HEK293 (cell line): ENCODE data around the gene MITF.

Experiments used
- GLI2 ChIP-seq: fragments of 450-650 bp; formaldehyde crosslinking; IDR thresholded peaks from 2 replicates; pipeline ENCODE4; 2017; ENCODE audit warnings: missing biosample characterization, missing genetic modification characterization, low read depth, borderline replicate concordance
- GLIS1 ChIP-seq: fragments of 450-650 bp; formaldehyde crosslinking; IDR thresholded peaks from 2 replicates; pipeline ENCODE4 v1.5.1; 2016; ENCODE audit warnings: missing biosample characterization, missing genetic modification characterization
- SP2 ChIP-seq: fragments of 450-650 bp; formaldehyde crosslinking; IDR thresholded peaks from 2 replicates; pipeline ENCODE4 v1.5.1; 2016; ENCODE audit warnings: missing biosample characterization, missing genetic modification characterization
- ZBTB48 ChIP-seq: fragments of 450-650 bp; formaldehyde crosslinking; IDR thresholded peaks from 2 replicates; pipeline ENCODE4 v1.5.1; 2016; ENCODE audit warnings: missing biosample characterization, missing genetic modification characterization
- ZNF114 ChIP-seq: fragments of 450-650 bp; formaldehyde crosslinking; IDR thresholded peaks from 2 replicates; pipeline ENCODE4 v1.5.0; 2017; ENCODE audit warnings: missing biosample characterization, missing genetic modification characterization
- ZNF121 ChIP-seq: fragments of 450-650 bp; formaldehyde crosslinking; IDR thresholded peaks from 2 replicates; pipeline ENCODE4 v1.5.1; 2016; ENCODE audit warnings: missing biosample characterization, missing genetic modification characterization
- ZNF140 ChIP-seq: fragments of 450-650 bp; formaldehyde crosslinking; IDR thresholded peaks from 2 replicates; pipeline ENCODE4 v1.5.1; 2016; ENCODE audit warnings: missing biosample characterization, missing genetic modification characterization
- ZNF274 ChIP-seq, 2 experiments: fragments of 200-500 bp in 1 of 2; fragments of 450-650 bp in 1 of 2; sonication (Bioruptor generic) in 1 of 2; formaldehyde crosslinking in 1 of 2; IDR thresholded peaks; 2 replicates each; pipeline versions ENCODE4 v1.5.1 to v1.6.1; 2014 to 2016; ENCODE audit warnings: borderline replicate concordance in 1 of 2, inconsistent platforms in 1 of 2, low read length in 1 of 2, missing biosample characterization in 1 of 2, missing genetic modification characterization in 1 of 2
- ZNF768 ChIP-seq: fragments of 450-650 bp; formaldehyde crosslinking; IDR thresholded peaks from 2 replicates; pipeline ENCODE4 v1.5.1; 2018; ENCODE audit warnings: missing biosample characterization, mild to moderate bottlenecking, missing genetic modification characterization
- ZNF777 ChIP-seq: fragments of 450-650 bp; formaldehyde crosslinking; IDR thresholded peaks from 2 replicates; pipeline ENCODE4 v1.5.1; 2017; ENCODE audit warnings: missing biosample characterization, missing genetic modification characterization, borderline replicate concordance
- TF ChIP-seq, protein P1 (sequence below): fragments of 450-650 bp; formaldehyde crosslinking; IDR thresholded peaks from 2 replicates; pipeline ENCODE4 v1.5.1; 2016; ENCODE audit warnings: missing biosample characterization, missing genetic modification characterization
- TF ChIP-seq, protein P2 (sequence below): fragments of 450-650 bp; formaldehyde crosslinking; IDR thresholded peaks from 2 replicates; pipeline ENCODE4 v1.5.1; 2017; ENCODE audit warnings: missing biosample characterization, missing genetic modification characterization
- TF ChIP-seq, protein P3 (sequence below): fragments of 450-650 bp; formaldehyde crosslinking; conservative IDR thresholded peaks from 2 replicates; pipeline ENCODE4 v1.5.1; 2016; ENCODE audit warnings: low read depth, missing biosample characterization, missing genetic modification characterization

DNA sequence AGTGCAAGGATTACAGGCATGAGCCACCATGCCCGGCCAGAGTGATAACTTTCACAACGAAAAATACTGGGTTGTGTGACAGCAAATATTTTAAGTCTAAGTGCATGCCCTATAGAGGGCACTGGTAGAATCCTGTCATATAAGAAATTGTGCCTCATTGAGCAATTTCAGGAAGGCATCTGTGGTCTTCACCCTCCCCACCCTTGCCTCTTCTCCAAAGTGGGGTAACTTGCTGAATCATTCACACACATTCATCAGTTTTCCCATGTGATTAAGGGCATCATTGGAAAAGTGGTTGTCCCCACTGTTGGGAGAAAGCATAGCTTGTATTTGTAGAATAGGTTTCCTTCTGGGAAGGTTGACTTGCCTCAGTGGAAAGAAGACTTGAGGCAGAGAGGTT, 9.2 kb downstream of the MITF start:
- TF ChIP-seq, protein P1, sequence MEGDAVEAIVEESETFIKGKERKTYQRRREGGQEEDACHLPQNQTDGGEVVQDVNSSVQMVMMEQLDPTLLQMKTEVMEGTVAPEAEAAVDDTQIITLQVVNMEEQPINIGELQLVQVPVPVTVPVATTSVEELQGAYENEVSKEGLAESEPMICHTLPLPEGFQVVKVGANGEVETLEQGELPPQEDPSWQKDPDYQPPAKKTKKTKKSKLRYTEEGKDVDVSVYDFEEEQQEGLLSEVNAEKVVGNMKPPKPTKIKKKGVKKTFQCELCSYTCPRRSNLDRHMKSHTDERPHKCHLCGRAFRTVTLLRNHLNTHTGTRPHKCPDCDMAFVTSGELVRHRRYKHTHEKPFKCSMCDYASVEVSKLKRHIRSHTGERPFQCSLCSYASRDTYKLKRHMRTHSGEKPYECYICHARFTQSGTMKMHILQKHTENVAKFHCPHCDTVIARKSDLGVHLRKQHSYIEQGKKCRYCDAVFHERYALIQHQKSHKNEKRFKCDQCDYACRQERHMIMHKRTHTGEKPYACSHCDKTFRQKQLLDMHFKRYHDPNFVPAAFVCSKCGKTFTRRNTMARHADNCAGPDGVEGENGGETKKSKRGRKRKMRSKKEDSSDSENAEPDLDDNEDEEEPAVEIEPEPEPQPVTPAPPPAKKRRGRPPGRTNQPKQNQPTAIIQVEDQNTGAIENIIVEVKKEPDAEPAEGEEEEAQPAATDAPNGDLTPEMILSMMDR (tag by site-specific recombination) = no peak
- TF ChIP-seq ZNF114 (tag by site-specific recombination) = no peak
- TF ChIP-seq SP2 = no peak
- TF ChIP-seq ZBTB48 = no peak
- no peak for TF ChIP-seq ZNF274 (IDR thresholded peaks at IDR 0.05; ENCODE audit: low read length)
- TF ChIP-seq ZNF274 (tag by site-specific recombination; IDR thresholded peaks at IDR 0.05; ENCODE audit: borderline replicate concordance) = no peak
- TF ChIP-seq, protein P2, sequence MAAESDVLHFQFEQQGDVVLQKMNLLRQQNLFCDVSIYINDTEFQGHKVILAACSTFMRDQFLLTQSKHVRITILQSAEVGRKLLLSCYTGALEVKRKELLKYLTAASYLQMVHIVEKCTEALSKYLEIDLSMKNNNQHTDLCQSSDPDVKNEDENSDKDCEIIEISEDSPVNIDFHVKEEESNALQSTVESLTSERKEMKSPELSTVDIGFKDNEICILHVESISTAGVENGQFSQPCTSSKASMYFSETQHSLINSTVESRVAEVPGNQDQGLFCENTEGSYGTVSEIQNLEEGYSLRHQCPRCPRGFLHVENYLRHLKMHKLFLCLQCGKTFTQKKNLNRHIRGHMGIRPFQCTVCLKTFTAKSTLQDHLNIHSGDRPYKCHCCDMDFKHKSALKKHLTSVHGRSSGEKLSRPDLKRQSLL (tag by site-specific recombination) = no peak
- TF ChIP-seq ZNF777 = no peak
- TF ChIP-seq ZNF121 = no peak
- TF ChIP-seq GLIS1 = no peak
- no peak for TF ChIP-seq GLI2 (tag by site-specific recombination)
- no peak for TF ChIP-seq ZNF768 (tag by site-specific recombination)
- TF ChIP-seq, protein P3, sequence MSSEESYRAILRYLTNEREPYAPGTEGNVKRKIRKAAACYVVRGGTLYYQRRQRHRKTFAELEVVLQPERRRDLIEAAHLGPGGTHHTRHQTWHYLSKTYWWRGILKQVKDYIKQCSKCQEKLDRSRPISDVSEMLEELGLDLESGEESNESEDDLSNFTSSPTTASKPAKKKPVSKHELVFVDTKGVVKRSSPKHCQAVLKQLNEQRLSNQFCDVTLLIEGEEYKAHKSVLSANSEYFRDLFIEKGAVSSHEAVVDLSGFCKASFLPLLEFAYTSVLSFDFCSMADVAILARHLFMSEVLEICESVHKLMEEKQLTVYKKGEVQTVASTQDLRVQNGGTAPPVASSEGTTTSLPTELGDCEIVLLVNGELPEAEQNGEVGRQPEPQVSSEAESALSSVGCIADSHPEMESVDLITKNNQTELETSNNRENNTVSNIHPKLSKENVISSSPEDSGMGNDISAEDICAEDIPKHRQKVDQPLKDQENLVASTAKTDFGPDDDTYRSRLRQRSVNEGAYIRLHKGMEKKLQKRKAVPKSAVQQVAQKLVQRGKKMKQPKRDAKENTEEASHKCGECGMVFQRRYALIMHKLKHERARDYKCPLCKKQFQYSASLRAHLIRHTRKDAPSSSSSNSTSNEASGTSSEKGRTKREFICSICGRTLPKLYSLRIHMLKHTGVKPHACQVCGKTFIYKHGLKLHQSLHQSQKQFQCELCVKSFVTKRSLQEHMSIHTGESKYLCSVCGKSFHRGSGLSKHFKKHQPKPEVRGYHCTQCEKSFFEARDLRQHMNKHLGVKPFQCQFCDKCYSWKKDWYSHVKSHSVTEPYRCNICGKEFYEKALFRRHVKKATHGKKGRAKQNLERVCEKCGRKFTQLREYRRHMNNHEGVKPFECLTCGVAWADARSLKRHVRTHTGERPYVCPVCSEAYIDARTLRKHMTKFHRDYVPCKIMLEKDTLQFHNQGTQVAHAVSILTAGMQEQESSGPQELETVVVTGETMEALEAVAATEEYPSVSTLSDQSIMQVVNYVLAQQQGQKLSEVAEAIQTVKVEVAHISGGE (tag by site-specific recombination) = no peak
- no peak for TF ChIP-seq ZNF140 (tag by site-specific recombination)
